GM19468 (cell line): ENCODE results near the gene FAM78A.
"Not testable (repeated sequence)": the region's sequence is repeated elsewhere in the genome, so short reads cannot be mapped to it uniquely, and the experiment has no call there.

Source experiments
- ATAC-seq: cut with Tn5 transposase; IDR thresholded peaks from one replicate; pipeline ENCODE4 v1.9.1; 2021; ENCODE audit warnings: mild to moderate bottlenecking, moderate library complexity, moderate number of reproducible peaks; ENCODE audit not compliant: unreplicated experiment; ENCODE audit errors: extremely low read depth

The FAM78A gene

GRCh38 chr9:131270171-131271015 is 5.9 kb downstream of the FAM78A start:
- ATAC-seq = no peak

GRCh38 chr9:131266266-131267229 is 9.8 kb downstream of the FAM78A start:
- no peak for ATAC-seq

GRCh38 chr9:131264231-131264630 is 12.1 kb downstream of the FAM78A start:
- no peak for ATAC-seq

- no peak for ATAC-seq
Measured at GRCh38 chr9:131263701-131264100, 12.6 kb downstream of the FAM78A start.

- not testable (repeated sequence) for ATAC-seq
Measured at GRCh38 chr9:131263033-131263343, 13.3 kb downstream of the FAM78A start.

- no peak for ATAC-seq
Measured at GRCh38 chr9:131262327-131263032, 13.8 kb downstream of the FAM78A start.

GRCh38 chr9:131260751-131261452 is 15.4 kb downstream of the FAM78A start:
- no peak for ATAC-seq

GRCh38 chr9:131259916-131260597 is 16.3 kb downstream of the FAM78A start:
- no peak for ATAC-seq

GRCh38 chr9:131259432-131259898 is 16.8 kb downstream of the FAM78A start:
- no peak for ATAC-seq

- no peak for ATAC-seq
Measured at GRCh38 chr9:131258698-131259431, 17.4 kb downstream of the FAM78A start.

- ATAC-seq = no peak
Measured at GRCh38 chr9:131258186-131258585, 18.1 kb downstream of the FAM78A start.

GRCh38 chr9:131257266-131258025 is 18.9 kb downstream of the FAM78A start:
- no peak for ATAC-seq

- no peak for ATAC-seq
Measured at GRCh38 chr9:131255676-131256197, 20.6 kb downstream of the FAM78A start.

- no peak for ATAC-seq
Measured at GRCh38 chr9:131254626-131255025, 21.7 kb downstream of the FAM78A start.

GRCh38 chr9:131253891-131254491 is 22.3 kb downstream of the FAM78A start:
- ATAC-seq = no peak

GRCh38 chr9:131252120-131252519 is 24.2 kb downstream of the FAM78A start:
- no peak for ATAC-seq

GRCh38 chr9:131246618-131247017 is 29.7 kb downstream of the FAM78A start:
- no peak for ATAC-seq
